ENCODE data around the gene ASPG. TPM values are rescaled to one million over a fixed set of nuclear protein-coding genes. Genes with fewer than 3 reads are reported as not detected.

ASPG gene
- total RNA-seq, 6 donors from 2014 or later = 5.2 to 14.7 (median 12.5) TPM; not detected in 1

DNA sequence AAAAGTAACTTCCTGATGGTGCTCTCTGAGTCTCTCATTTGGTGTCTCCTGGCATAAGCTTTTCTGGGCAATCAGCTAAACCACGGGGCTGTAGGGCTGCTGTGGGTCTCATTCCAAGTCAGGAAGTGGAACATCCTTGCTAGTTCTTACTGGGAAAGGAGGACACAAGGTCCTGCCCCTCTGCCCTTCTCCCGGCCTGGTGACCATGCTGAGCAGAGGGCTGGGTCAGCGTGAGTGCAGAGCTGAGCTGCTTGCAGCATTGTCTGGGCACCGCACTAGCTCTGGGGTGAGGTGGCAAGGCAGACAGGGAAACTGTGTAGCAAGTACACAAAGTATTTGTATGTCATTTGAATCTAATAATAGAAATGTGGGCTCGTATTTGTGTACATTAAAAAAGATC, 45.0 kb upstream of the ASPG start:
- H3K27ac ChIP-seq = no peak overlapping the region
- no peaks in the 10 kb centered on the region for H3K9me3 ChIP-seq
- H3K4me3 ChIP-seq = no peak overlapping the region
- WGBS, 2 donors = 56 to 66% methylated on average over 4 to 5 of the region's 5 CpGs
- TF ChIP-seq POLR2AphosphoS5 (IDR thresholded peaks at IDR 0.05) (no peak), EP300 (IDR thresholded peaks at IDR 0.05) (no peak), POLR2A (IDR thresholded peaks at IDR 0.05) (no peak)
- TF ChIP-seq, protein P1, sequence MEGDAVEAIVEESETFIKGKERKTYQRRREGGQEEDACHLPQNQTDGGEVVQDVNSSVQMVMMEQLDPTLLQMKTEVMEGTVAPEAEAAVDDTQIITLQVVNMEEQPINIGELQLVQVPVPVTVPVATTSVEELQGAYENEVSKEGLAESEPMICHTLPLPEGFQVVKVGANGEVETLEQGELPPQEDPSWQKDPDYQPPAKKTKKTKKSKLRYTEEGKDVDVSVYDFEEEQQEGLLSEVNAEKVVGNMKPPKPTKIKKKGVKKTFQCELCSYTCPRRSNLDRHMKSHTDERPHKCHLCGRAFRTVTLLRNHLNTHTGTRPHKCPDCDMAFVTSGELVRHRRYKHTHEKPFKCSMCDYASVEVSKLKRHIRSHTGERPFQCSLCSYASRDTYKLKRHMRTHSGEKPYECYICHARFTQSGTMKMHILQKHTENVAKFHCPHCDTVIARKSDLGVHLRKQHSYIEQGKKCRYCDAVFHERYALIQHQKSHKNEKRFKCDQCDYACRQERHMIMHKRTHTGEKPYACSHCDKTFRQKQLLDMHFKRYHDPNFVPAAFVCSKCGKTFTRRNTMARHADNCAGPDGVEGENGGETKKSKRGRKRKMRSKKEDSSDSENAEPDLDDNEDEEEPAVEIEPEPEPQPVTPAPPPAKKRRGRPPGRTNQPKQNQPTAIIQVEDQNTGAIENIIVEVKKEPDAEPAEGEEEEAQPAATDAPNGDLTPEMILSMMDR (IDR thresholded peaks at IDR 0.05) = no peak
- ATAC-seq (ENCODE audit: low FRiP score in 2 of 2) (no peak), DNase-seq (no peak)
- H3K4me1 ChIP-seq = no peaks in the 10 kb centered on the region
- H3K27me3 ChIP-seq = no peaks in the 10 kb centered on the region
- H3K36me3 ChIP-seq = no peaks in the 10 kb centered on the region

GRCh38 chr14:104041430-104042104, 43.9 kb upstream of the ASPG start:
- WGBS, 2 donors = 91 to 95% methylated on average over 6 of the region's 6 CpGs
- no peak for TF ChIP-seq POLR2A (IDR thresholded peaks at IDR 0.05)
- TF ChIP-seq, protein P1 (IDR thresholded peaks at IDR 0.05) = no peak
- TF ChIP-seq EP300 (IDR thresholded peaks at IDR 0.05) = no peak
- no peak for TF ChIP-seq POLR2AphosphoS5 (IDR thresholded peaks at IDR 0.05)
- no peaks in the 10 kb centered on the region for H3K27me3 ChIP-seq
- DNase-seq (no peak), ATAC-seq (ENCODE audit: low FRiP score in 2 of 2) (no peak)
- no peaks in the 10 kb centered on the region for H3K9me3 ChIP-seq
- no peaks in the 10 kb centered on the region for H3K36me3 ChIP-seq
- H3K27ac ChIP-seq = no peak overlapping the region
- no peaks in the 10 kb centered on the region for H3K4me1 ChIP-seq
- H3K4me3 ChIP-seq = no peak overlapping the region

GRCh38 chr14:104044016-104044415, 41.5 kb upstream of the ASPG start:
- TF ChIP-seq, protein P1 (IDR thresholded peaks at IDR 0.05) = no peak
- TF ChIP-seq POLR2A (IDR thresholded peaks at IDR 0.05) = no peak
- no peak for TF ChIP-seq POLR2AphosphoS5 (IDR thresholded peaks at IDR 0.05)
- H3K4me1 ChIP-seq = peaks cover 0 to 3% (median 0%) of the 10 kb centered on the region in 4 donors
- H3K36me3 ChIP-seq = no peaks in the 10 kb centered on the region
- no peak overlapping the region for H3K4me3 ChIP-seq
- ATAC-seq (ENCODE audit: low FRiP score in 2 of 2) (no peak), DNase-seq (no peak)
- no peak overlapping the region for H3K27ac ChIP-seq
- WGBS, 2 donors = 80 to 98% methylated on average over 1 to 6 of the region's 6 CpGs
- H3K9me3 ChIP-seq = no peaks in the 10 kb centered on the region
- H3K27me3 ChIP-seq = no peaks in the 10 kb centered on the region

DNA sequence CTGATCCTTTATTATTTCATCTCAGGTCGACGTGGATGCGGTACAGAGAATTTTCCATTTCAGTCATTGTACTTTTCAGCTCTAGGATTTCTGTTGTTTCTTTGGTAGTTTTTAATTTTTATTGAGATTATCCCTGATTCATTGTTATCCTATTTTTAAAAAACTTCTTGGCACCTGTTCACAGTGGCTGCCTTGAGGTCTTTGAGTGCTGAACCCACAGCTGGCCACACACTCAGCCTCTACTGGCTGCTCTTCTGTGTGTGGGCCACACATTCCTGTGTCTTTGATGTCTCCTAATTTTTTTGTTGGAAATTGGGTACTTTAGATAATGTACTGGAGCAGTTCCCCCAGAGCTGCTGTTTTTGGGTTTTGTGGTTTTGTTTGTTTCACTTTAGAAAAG, 37.7 kb upstream of the ASPG start:
- peaks cover 0 to 3% (median 0%) of the 10 kb centered on the region in 4 donors for H3K4me1 ChIP-seq
- TF ChIP-seq POLR2AphosphoS5 (IDR thresholded peaks at IDR 0.05) (no peak), POLR2A (IDR thresholded peaks at IDR 0.05) (no peak), EP300 (IDR thresholded peaks at IDR 0.05) (no peak)
- TF ChIP-seq, protein P1 (IDR thresholded peaks at IDR 0.05) = no peak
- no peak overlapping the region for H3K27ac ChIP-seq
- no peaks in the 10 kb centered on the region for H3K9me3 ChIP-seq
- H3K36me3 ChIP-seq = no peaks in the 10 kb centered on the region
- no peak for DNase-seq
- ATAC-seq (ENCODE audit: low FRiP score in 2 of 2) = no peak
- H3K27me3 ChIP-seq = no peaks in the 10 kb centered on the region
- 95% methylated on average over 3 of the region's 3 CpGs for WGBS, 2 donors
- H3K4me3 ChIP-seq = no peak overlapping the region

Measured in upper lobe of left lung (tissue), 6 donors.